OCI-LY7 (cell line): Measurements from ENCODE around the gene ATP5F1D.

Source experiments
- EZH2phosphoT487 ChIP-seq: fragments of 200-600 bp; sonication (generic); IDR thresholded peaks from 2 replicates; pipeline ENCODE4 v1.6.1; 2018; ENCODE audit warnings: low read depth, borderline replicate concordance, mild to moderate bottlenecking, mixed run types, antibody characterized with exemption, low read length, moderate library complexity, mixed read lengths
- TF ChIP-seq, protein P1 (sequence below): fragments of 200-600 bp; sonication (generic); conservative IDR thresholded peaks from 2 replicates; pipeline ENCODE4 v1.5.1; 2014; ENCODE audit warnings: mild to moderate bottlenecking, antibody characterized with exemption, low read length, moderate library complexity, mixed read lengths

DNA sequence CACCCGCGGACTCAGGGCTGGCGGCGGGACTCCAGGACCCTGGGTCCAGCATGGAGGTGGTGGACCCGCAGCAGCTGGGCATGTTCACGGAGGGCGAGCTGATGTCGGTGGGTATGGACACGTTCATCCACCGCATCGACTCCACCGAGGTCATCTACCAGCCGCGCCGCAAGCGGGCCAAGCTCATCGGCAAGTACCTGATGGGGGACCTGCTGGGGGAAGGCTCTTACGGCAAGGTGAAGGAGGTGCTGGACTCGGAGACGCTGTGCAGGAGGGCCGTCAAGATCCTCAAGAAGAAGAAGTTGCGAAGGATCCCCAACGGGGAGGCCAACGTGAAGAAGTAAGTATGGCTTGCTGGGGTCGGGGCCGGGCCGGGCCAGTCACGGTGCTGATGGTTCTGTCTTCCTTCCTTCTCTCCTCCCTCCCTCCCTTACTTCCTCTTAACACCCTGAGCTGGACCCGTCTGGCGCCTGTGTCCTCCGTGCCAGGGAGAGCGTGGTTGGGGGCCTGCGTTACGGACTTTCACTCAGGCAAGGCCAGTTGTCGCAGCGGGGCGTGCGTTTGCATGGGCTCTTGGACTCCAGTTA, 34.6 kb upstream of the ATP5F1D start:
- TF ChIP-seq, protein P1, sequence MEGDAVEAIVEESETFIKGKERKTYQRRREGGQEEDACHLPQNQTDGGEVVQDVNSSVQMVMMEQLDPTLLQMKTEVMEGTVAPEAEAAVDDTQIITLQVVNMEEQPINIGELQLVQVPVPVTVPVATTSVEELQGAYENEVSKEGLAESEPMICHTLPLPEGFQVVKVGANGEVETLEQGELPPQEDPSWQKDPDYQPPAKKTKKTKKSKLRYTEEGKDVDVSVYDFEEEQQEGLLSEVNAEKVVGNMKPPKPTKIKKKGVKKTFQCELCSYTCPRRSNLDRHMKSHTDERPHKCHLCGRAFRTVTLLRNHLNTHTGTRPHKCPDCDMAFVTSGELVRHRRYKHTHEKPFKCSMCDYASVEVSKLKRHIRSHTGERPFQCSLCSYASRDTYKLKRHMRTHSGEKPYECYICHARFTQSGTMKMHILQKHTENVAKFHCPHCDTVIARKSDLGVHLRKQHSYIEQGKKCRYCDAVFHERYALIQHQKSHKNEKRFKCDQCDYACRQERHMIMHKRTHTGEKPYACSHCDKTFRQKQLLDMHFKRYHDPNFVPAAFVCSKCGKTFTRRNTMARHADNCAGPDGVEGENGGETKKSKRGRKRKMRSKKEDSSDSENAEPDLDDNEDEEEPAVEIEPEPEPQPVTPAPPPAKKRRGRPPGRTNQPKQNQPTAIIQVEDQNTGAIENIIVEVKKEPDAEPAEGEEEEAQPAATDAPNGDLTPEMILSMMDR, result no peak
- TF ChIP-seq EZH2phosphoT487, result no peak
